Stimulated activated CD8-positive, alpha-beta memory T cell treated with anti-CD3 and anti-CD28 coated beads, Interleukin-12 subunit alpha, Interleukin-12 subunit beta, amount 100 ng/mL, for 4 hours (primary cell): ENCODE results near the gene BMPER.
A peak's percentile ranks its signal among the peaks of the same experiment; 100 is the strongest.

Source experiments
- DNase-seq: peaks from one replicate; pipeline ENCODE4 v3.0.0-alpha.2; 2020; ENCODE audit warnings: low read depth

The BMPER gene

GRCh38 chr7:33888166-33888565, 17.2 kb upstream of the BMPER start:
- DNase-seq, result no peak

- DNase-seq, result no peak
These were observed 12.4 kb upstream of the BMPER start for GRCh38 chr7:33892945-33893344.

- no peak for DNase-seq
These were observed 12.0 kb upstream of the BMPER start for GRCh38 chr7:33893377-33893776.

- DNase-seq, result peak; percentile 17
These were observed 10.1 kb upstream of the BMPER start for GRCh38 chr7:33895025-33895804.

GRCh38 chr7:33900501-33900900, 4.8 kb upstream of the BMPER start:
- DNase-seq, result no peak

GRCh38 chr7:33901199-33901598, 4.1 kb upstream of the BMPER start:
- no peak for DNase-seq

- no peak for DNase-seq
These were observed 3.5 kb upstream of the BMPER start for GRCh38 chr7:33901847-33902246.

- no peak for DNase-seq
These were observed 2.6 kb upstream of the BMPER start for GRCh38 chr7:33902746-33903145.

- no peak for DNase-seq
These were observed 1.3 kb upstream of the BMPER start for GRCh38 chr7:33903791-33904680.

- no peak for DNase-seq
These were observed 504 bp upstream of the BMPER start for GRCh38 chr7:33904681-33905388.

- DNase-seq, result no peak
These were observed 1.4 kb downstream of the BMPER start for GRCh38 chr7:33906697-33907096.

GRCh38 chr7:33907625-33908024, 2.3 kb downstream of the BMPER start:
- no peak for DNase-seq

- DNase-seq, result no peak
These were observed 4.0 kb downstream of the BMPER start for GRCh38 chr7:33909318-33909717.

GRCh38 chr7:33909755-33910154, 4.4 kb downstream of the BMPER start:
- DNase-seq, result no peak

- no peak for DNase-seq
These were observed 5.4 kb downstream of the BMPER start for GRCh38 chr7:33910756-33911155.

- no peak for DNase-seq
These were observed 11.2 kb downstream of the BMPER start for GRCh38 chr7:33916357-33917081.

GRCh38 chr7:33917661-33918060, 12.3 kb downstream of the BMPER start:
- DNase-seq, result no peak

GRCh38 chr7:33918438-33919143, 13.3 kb downstream of the BMPER start:
- DNase-seq, result no peak

- no peak for DNase-seq
These were observed 14.1 kb downstream of the BMPER start for GRCh38 chr7:33919449-33919848.

GRCh38 chr7:33921216-33921938, 16.0 kb downstream of the BMPER start:
- DNase-seq, result no peak

GRCh38 chr7:33922820-33923219, 17.5 kb downstream of the BMPER start:
- DNase-seq, result no peak
